HepG2 (cell line): ENCODE data around the gene C1orf21. TPM values are rescaled to one million over a fixed set of nuclear protein-coding genes. Genes with fewer than 3 reads are reported as not detected.

Experiments
- ATAC-seq: fragments of 200-7000 bp; cut with Tn5 transposase; 3 replicates; pipeline ENCODE4 v1.9.1; 2020; ENCODE audit warnings: mild to moderate bottlenecking, moderate library complexity
- BruUV-seq: library from RNA; stranded (reverse); fragments of 400-500 nt; replicated peaks from 2 replicates; lab custom pipeline; 2021; lab: Mats Ljungman, UMichigan
- CTCF ChIA-PET: fragments of 300-600 bp; formaldehyde crosslinking; extraction: SDS; loops from one replicate; lab custom pipeline; 2021; ENCODE audit warnings: low total read pairs, inconsistent platforms, low intra/inter-chr PET ratio; lab: Yijun Ruan, JAX
- POLR2A ChIA-PET: fragments of 350-600 bp; sonication (Branson Sonifier 250); formaldehyde crosslinking; loops from one replicate; lab custom pipeline; 2020; ENCODE audit warnings: antibody characterized with exemption, inconsistent platforms; lab: Yijun Ruan, JAX
- DNase-seq: peaks from one replicate; pipeline ENCODE4 v3.0.0-alpha.2; 2015; ENCODE audit warnings: low spot score
- FAIRE-seq: peaks from 3 replicates; lab custom pipeline; 2011; peaks lifted over from hg19 to GRCh38; lab: Jason Lieb, UNC
- H2AFZ ChIP-seq: one replicate; pipeline ENCODE4 v1.6.1; 2011; ENCODE audit warnings: low read length, inconsistent platforms
- H3K27ac ChIP-seq: fragments of 300-600 bp; 3 replicates; pipeline ENCODE4 v1.8.0; 2011; ENCODE audit warnings: mixed run types, mild to moderate bottlenecking, mixed read lengths, low read length, inconsistent platforms; ENCODE audit not compliant: insufficient read depth; ENCODE audit errors: extremely low read length
- H3K27me3 ChIP-seq, 2 experiments: fragments of 200-600 bp in 1 of 2; 2 replicates in 1 of 2; 3 replicates in 1 of 2; pipeline versions ENCODE4 v1.6.0 to v1.8.0; 2011; ENCODE audit warnings: low read length in 2 of 2, mild to moderate bottlenecking in 2 of 2, moderate library complexity in 2 of 2, inconsistent platforms in 1 of 2; ENCODE audit not compliant: insufficient read depth in 2 of 2, control insufficient read depth in 1 of 2
- H3K36me3 ChIP-seq, 2 experiments: fragments of 200-600 bp in 1 of 2; replicated peaks in 1 of 2; 2 replicates in 1 of 2; 3 replicates in 1 of 2; pipeline versions ENCODE4 v1.5.1 to v1.8.0; 2011; ENCODE audit warnings: low read length in 2 of 2, inconsistent platforms in 1 of 2; ENCODE audit not compliant: insufficient read depth in 2 of 2, control insufficient read depth in 1 of 2
- H3K4me1 ChIP-seq: 2 replicates; pipeline ENCODE4 v1.5.1; 2012; ENCODE audit warnings: low read length, inconsistent platforms; ENCODE audit not compliant: insufficient read depth
- H3K4me2 ChIP-seq: 2 replicates; pipeline ENCODE4 v1.6.0; 2011; ENCODE audit warnings: low read depth, low read length, inconsistent platforms
- H3K4me3 ChIP-seq, 3 experiments: fragments of 200-600 bp in 1 of 3; sonication (generic), shearing (Covaris generic) in 1 of 3; replicated peaks in 1 of 3; 2 replicates each; pipeline ENCODE4 v1.5.1; 2011 to 2016; ENCODE audit warnings: low read length in 3 of 3, inconsistent platforms in 2 of 3, low read depth in 2 of 3, mild to moderate bottlenecking in 2 of 3, control low read depth in 1 of 3, mixed read lengths in 1 of 3; ENCODE audit not compliant: insufficient read depth in 1 of 3
- H3K79me2 ChIP-seq: one replicate; pipeline ENCODE4 v1.6.1; 2011; ENCODE audit warnings: low read length, inconsistent platforms; ENCODE audit not compliant: insufficient read depth
- H3K9ac ChIP-seq: 2 replicates; pipeline ENCODE4 v1.6.0; 2011; ENCODE audit warnings: mild to moderate bottlenecking, low read depth, low read length, inconsistent platforms; ENCODE audit not compliant: insufficient read depth
- H3K9me3 ChIP-seq: 2 replicates; pipeline ENCODE4 v1.5.1; 2012; ENCODE audit warnings: mild to moderate bottlenecking, low read length
- H4K20me1 ChIP-seq: 2 replicates; pipeline ENCODE4 v1.6.0; 2011; ENCODE audit warnings: inconsistent platforms, mild to moderate bottlenecking, low read length, moderate library complexity; ENCODE audit not compliant: insufficient read depth
- ADNP ChIP-seq: sonication (generic); formaldehyde crosslinking; IDR thresholded peaks from 2 replicates; pipeline ENCODE4 v1.4.0; 2020; ENCODE audit warnings: missing genetic modification reagents
- CENPX ChIP-seq: sonication (generic); formaldehyde crosslinking; IDR thresholded peaks from 2 replicates; pipeline ENCODE4 v1.9.0; 2021; ENCODE audit warnings: mild to moderate bottlenecking, missing genetic modification reagents, moderate library complexity
- DNMT1 ChIP-seq: sonication (generic); formaldehyde crosslinking; IDR thresholded peaks from 2 replicates; pipeline ENCODE4 v1.5.1; 2020; ENCODE audit warnings: mild to moderate bottlenecking, missing genetic modification reagents
- GLI4 ChIP-seq: sonication (generic); formaldehyde crosslinking; IDR thresholded peaks from 2 replicates; pipeline ENCODE4 v1.5.1; 2020; ENCODE audit warnings: missing genetic modification reagents, mild to moderate bottlenecking, moderate library complexity, borderline replicate concordance
- KLF6 ChIP-seq: IDR thresholded peaks from 2 replicates; pipeline ENCODE4 v1.8.0; 2016; ENCODE audit warnings: missing biosample characterization, missing genetic modification reagents
- MTF1 ChIP-seq: sonication (generic); formaldehyde crosslinking; IDR thresholded peaks from 2 replicates; pipeline ENCODE4 v1.5.0; 2020; ENCODE audit warnings: missing genetic modification reagents
- NFKBIZ ChIP-seq: IDR thresholded peaks from 2 replicates; pipeline ENCODE4 v1.6.1; 2018; ENCODE audit warnings: missing genetic modification reagents, missing compliant biosample characterization
- RCOR2 ChIP-seq: IDR thresholded peaks from 2 replicates; pipeline ENCODE4 v1.6.1; 2016; ENCODE audit warnings: missing biosample characterization, missing genetic modification reagents
- SIX1 ChIP-seq: sonication (generic); formaldehyde crosslinking; IDR thresholded peaks from 2 replicates; pipeline ENCODE4 v1.4.0; 2020; ENCODE audit warnings: missing genetic modification reagents, borderline replicate concordance
- ZNF17 ChIP-seq: sonication (generic); formaldehyde crosslinking; IDR thresholded peaks from 2 replicates; pipeline ENCODE4 v1.5.0; 2020; ENCODE audit warnings: mild to moderate bottlenecking, missing genetic modification reagents
- ZNF20 ChIP-seq: sonication (generic); formaldehyde crosslinking; IDR thresholded peaks from 2 replicates; pipeline ENCODE4 v1.4.0; 2020; ENCODE audit warnings: mild to moderate bottlenecking, moderate library complexity, missing genetic modification reagents
- ZNF232 ChIP-seq: sonication (generic); formaldehyde crosslinking; IDR thresholded peaks from 2 replicates; pipeline ENCODE4 v1.4.0; 2020; ENCODE audit warnings: missing genetic modification reagents, borderline replicate concordance
- ZNF367 ChIP-seq: sonication (generic); formaldehyde crosslinking; IDR thresholded peaks from 2 replicates; pipeline ENCODE4 v1.4.0; 2020; ENCODE audit warnings: missing genetic modification reagents, borderline replicate concordance
- WGBS: methylation state at CpG from one replicate; pipeline ENCODE4 v1.1.6; 2017; ENCODE audit warnings: low lambda C conversion rate; 5-methylcytosine and 5-hydroxymethylcytosine counted together
- in situ Hi-C: cut with HindIII; loops from 2 replicates; pipeline ENCODE4 v1.10.0; 2017; ENCODE audit warnings: low pct_unique_long_range_greater_than_20kb; ENCODE audit not compliant: extremely low pct_ligation_motif_present
- intact Hi-C: fragments of 100-400 bp; cut with micrococcal nuclease; formaldehyde crosslinking; loops from one replicate; pipeline ENCODE4 v1.10.0; 2022; ENCODE audit not compliant: unreplicated experiment
- polyA plus RNA-seq, 8 experiments: library from polyadenylated mRNA; depleted of rRNA in 3 of 8; stranded (reverse) in 7 of 8; unstranded in 1 of 8; fragments of >200 nt; fragmentation: Illumina TruSeq in 4 of 8; extraction: Trizol in 4 of 8; gene quantifications; 2 replicates each; pipeline versions ENCODE4 v1.2.1 to v1.2.3, GENCODE V29; 2011 to 2016; ENCODE audit warnings: low read depth in 4 of 8, missing spikeins in 1 of 8, mixed read lengths in 1 of 8; ENCODE audit not compliant: insufficient read depth in 1 of 8
- total RNA-seq, 5 experiments: library from RNA; depleted of rRNA; stranded (reverse); fragments of >200 nt; fragmentation: Illumina TruSeq; extraction: Trizol; gene quantifications; 2 replicates each; pipeline ENCODE4 v1.2.3, GENCODE V29; 2016; ENCODE audit warnings: low read depth in 1 of 5

Gene C1orf21
- total and polyA plus RNA-seq, 2 of the 13 experiments (the other 11 are each of a cell fraction or from before 2014, with no cell fraction given), result not detected

GRCh38 chr1:184632415-184633175 is 245.8 kb downstream of the C1orf21 start:
- in situ Hi-C loops, result no loop called here
- no peaks in the 10 kb centered on the region for H3K4me1 ChIP-seq
- no peak overlapping the region for H3K27ac ChIP-seq
- 4% methylated on average over 8 of the region's 8 CpGs for WGBS
- DNase-seq, result no peak
- no peak overlapping the region for H3K4me3 ChIP-seq
- no TSS peak for BruUV-seq
- H3K36me3 ChIP-seq, result no peaks in the 10 kb centered on the region
- peaks cover 0 to 22% of the 10 kb centered on the region in 2 experiments; a peak in 3 of 5 replicates for H3K27me3 ChIP-seq
- H3K9ac ChIP-seq, result no peak overlapping the region
- FAIRE-seq, result no peak
- H4K20me1 ChIP-seq, result no peaks in the 10 kb centered on the region
- CTCF ChIA-PET, result no interaction called here
- intact Hi-C loops, result no loop called here
- ATAC-seq, result no peak
- H3K4me2 ChIP-seq, result no peak overlapping the region
- H2AFZ ChIP-seq, result no peak overlapping the region
- no peaks in the 10 kb centered on the region for H3K79me2 ChIP-seq
- TF ChIP-seq NFKBIZ (CRISPR knock-in tag), result no peak
- TF ChIP-seq MTF1, result no peak
- TF ChIP-seq ZNF367 (CRISPR knock-in tag), result no peak
- no peak for TF ChIP-seq CENPX (CRISPR knock-in tag)
- TF ChIP-seq ZNF17 (CRISPR knock-in tag), result no peak
- TF ChIP-seq DNMT1, result no peak
- no peak for TF ChIP-seq ZNF232
- TF ChIP-seq SIX1, result no peak
- no peak for TF ChIP-seq ZNF20 (CRISPR knock-in tag)
- TF ChIP-seq ADNP (CRISPR knock-in tag), result no peak
- no peak for TF ChIP-seq KLF6 (CRISPR knock-in tag)
- TF ChIP-seq GLI4 (CRISPR knock-in tag), result no peak
- TF ChIP-seq RCOR2 (CRISPR knock-in tag), result no peak
- H3K9me3 ChIP-seq, result no peaks in the 10 kb centered on the region
- POLR2A ChIA-PET, result no interaction called here
